Measurements from ENCODE around the gene ACOX2. TPM values are rescaled to one million over a fixed set of nuclear protein-coding genes. Genes with fewer than 3 reads are reported as not detected.

ACOX2 gene
- total and polyA plus RNA-seq, 2 of the 8 experiments (the other 6 are each of a cell fraction or from before 2014, with no cell fraction given): 3.2 to 9.2 TPM

DNA sequence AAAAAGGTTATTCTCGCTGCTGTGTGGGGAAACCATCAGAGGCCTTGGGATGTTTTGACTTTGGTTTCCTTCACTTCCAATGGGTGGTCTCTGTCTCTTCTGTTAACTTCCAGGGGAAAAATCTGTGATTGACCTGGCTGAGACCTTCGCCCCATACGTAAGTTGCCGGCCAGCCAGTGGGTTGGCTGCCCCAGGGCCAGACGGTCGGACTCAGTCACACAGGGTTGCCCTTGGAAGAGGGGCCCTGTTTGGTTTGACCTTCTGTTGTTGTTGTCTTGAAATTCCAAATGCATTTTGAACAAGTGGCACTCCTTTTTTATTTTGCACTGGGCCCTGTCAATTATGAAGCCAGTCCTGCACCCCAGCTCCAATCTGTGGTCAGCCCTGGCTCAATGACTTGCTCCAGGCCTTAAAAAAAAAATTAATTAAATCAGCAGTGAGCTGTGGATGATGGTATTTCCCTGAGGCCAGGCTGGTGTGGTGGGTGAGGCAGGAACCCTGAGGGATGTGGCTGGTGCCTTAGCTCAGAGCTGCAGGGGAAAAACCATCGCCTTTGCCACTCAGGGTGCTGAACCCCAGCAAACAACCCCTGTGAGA, 35.7 kb upstream of the ACOX2 start:
- no peak overlapping the region for H2BK12ac ChIP-seq (ENCODE audit: low read depth, low read length)
- H2BK15ac ChIP-seq (ENCODE audit: low read length): no peak overlapping the region
- DNase-seq (ENCODE audit: low read depth in 1 of 2, low spot score in 2 of 2): no peak
- no peak overlapping the region for H4K8ac ChIP-seq (ENCODE audit: extremely low read depth, insufficient read depth, low read length)
- WGBS, 2 experiments (ENCODE audit: extremely low coverage in 1 of 2, insufficient coverage in 1 of 2, insufficient read length in 1 of 2, insufficient replicate concordance in 2 of 2, low coverage in 1 of 2, low lambda C conversion rate in 2 of 2, missing lambda C conversion rate in 1 of 2): 96% methylated on average over 7 of the region's 7 CpGs; no CpG with 5 or more reads in 1 of the 2 experiments
- no peak overlapping the region for H3K56ac ChIP-seq (replicated peaks; ENCODE audit: insufficient read length, low read depth, low read length)
- no peak overlapping the region for H2BK5ac ChIP-seq (ENCODE audit: low read depth, low read length)
- no peak overlapping the region for H2BK20ac ChIP-seq (ENCODE audit: low read length)
- no peaks in the 10 kb centered on the region for H3K9me3 ChIP-seq (ENCODE audit: insufficient read depth in 2 of 2, low read depth in 1 of 2, low read length in 1 of 2)
- no peaks in the 10 kb centered on the region for H4K20me1 ChIP-seq (replicated peaks in 1 of 2; ENCODE audit: control insufficient read depth in 1 of 2, insufficient read depth in 2 of 2, low read length in 2 of 2)
- H3K4me2 ChIP-seq (ENCODE audit: insufficient read depth in 1 of 2, low read depth in 2 of 2, low read length in 2 of 2): no peak overlapping the region
- no peak overlapping the region for H3K14ac ChIP-seq (ENCODE audit: insufficient read length)
- CTCF ChIA-PET (ENCODE audit: partially characterized antibody): interaction anchor here (0.8 to 40.0 kb wide), 8 partner anchors 10 to 480 kb away, joined by 3 to 994 read pairs (median 4); partner anchors contain the start of gene FAM107A
- H3K4me3 ChIP-seq (ENCODE audit: extremely low read depth in 1 of 4, insufficient read depth in 2 of 4, low read depth in 3 of 4, low read length in 4 of 4): no peak overlapping the region
- no peaks in the 10 kb centered on the region for H3K27me3 ChIP-seq (replicated peaks in 1 of 4; ENCODE audit: control insufficient read depth in 3 of 4, extremely low read depth in 1 of 4, insufficient read depth in 3 of 4, low read length in 3 of 4)
- no peak overlapping the region for H3K9ac ChIP-seq (replicated peaks in 1 of 4; ENCODE audit: extremely low read depth in 1 of 4, low read depth in 3 of 4, low read length in 3 of 4)
- no peaks in the 10 kb centered on the region; the same call in 1 of the 2 replicates for H3K79me1 ChIP-seq (ENCODE audit: low read depth, low read length)
- no peak overlapping the region for H3K23ac ChIP-seq (ENCODE audit: insufficient read length)
- no peak overlapping the region for H3K27ac ChIP-seq (ENCODE audit: low read depth, low read length)
- H3K79me2 ChIP-seq (ENCODE audit: control insufficient read depth in 1 of 2, insufficient read depth in 2 of 2, low read length in 2 of 2): no peaks in the 10 kb centered on the region
- no peak overlapping the region for H3K18ac ChIP-seq (ENCODE audit: extremely low read depth, low read length)
- H3K36me3 ChIP-seq (ENCODE audit: control insufficient read depth in 2 of 4, insufficient read depth in 4 of 4, low read length in 3 of 4): no peaks in the 10 kb centered on the region
- FAIRE-seq: no peak
- POLR2A ChIA-PET (ENCODE audit: partially characterized antibody): no interaction called here
- H3K23me2 ChIP-seq (ENCODE audit: low read depth, low read length): no peaks in the 10 kb centered on the region
- H2BK120ac ChIP-seq (replicated peaks; ENCODE audit: low read depth, low read length): no peak overlapping the region
- no peak overlapping the region for H2AK5ac ChIP-seq (ENCODE audit: low read depth, low read length)
- H3K4ac ChIP-seq (replicated peaks; ENCODE audit: insufficient read length, low read depth, low read length): no peak overlapping the region
- no peak overlapping the region for H4K5ac ChIP-seq (ENCODE audit: insufficient read length, low read depth, low read length)
- H4K91ac ChIP-seq (replicated peaks; ENCODE audit: insufficient read length, low read length): no peak overlapping the region
- H2AFZ ChIP-seq (ENCODE audit: low read length): no peak overlapping the region
- peaks cover 0 to 4% (median 0%) of the 10 kb centered on the region in 4 experiments; a peak in 2 of 7 replicates for H3K4me1 ChIP-seq (replicated peaks in 1 of 4; ENCODE audit: control insufficient read depth in 3 of 4, insufficient read depth in 4 of 4, low read length in 3 of 4)
- TF ChIP-seq POU5F1 (IDR thresholded peaks at IDR 0.05; ENCODE audit: low read depth, low read length): no peak
- TF ChIP-seq CHD1 (IDR thresholded peaks at IDR 0.05; ENCODE audit: low read depth, low read length): no peak
- no peak for TF ChIP-seq KDM4A (IDR thresholded peaks at IDR 0.05; ENCODE audit: low read depth, low read length, severe bottlenecking)
- TF ChIP-seq, protein P1, sequence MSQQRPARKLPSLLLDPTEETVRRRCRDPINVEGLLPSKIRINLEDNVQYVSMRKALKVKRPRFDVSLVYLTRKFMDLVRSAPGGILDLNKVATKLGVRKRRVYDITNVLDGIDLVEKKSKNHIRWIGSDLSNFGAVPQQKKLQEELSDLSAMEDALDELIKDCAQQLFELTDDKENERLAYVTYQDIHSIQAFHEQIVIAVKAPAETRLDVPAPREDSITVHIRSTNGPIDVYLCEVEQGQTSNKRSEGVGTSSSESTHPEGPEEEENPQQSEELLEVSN (IDR thresholded peaks at IDR 0.05): no peak
- no peak for TF ChIP-seq CEBPB (IDR thresholded peaks at IDR 0.05; ENCODE audit: low read depth, low read length)
- no peak for TF ChIP-seq ZNF274 (IDR thresholded peaks at IDR 0.05; ENCODE audit: borderline replicate concordance, extremely low read depth, low read length)
- no peak for TF ChIP-seq CREB1 (IDR thresholded peaks at IDR 0.05)
- no peak for TF ChIP-seq KDM5A (IDR thresholded peaks at IDR 0.05; ENCODE audit: low read length)
- no peak for TF ChIP-seq EZH2 (IDR thresholded peaks at IDR 0.05; ENCODE audit: low read depth, low read length, severe bottlenecking)

Measured in H1 (cell line).